ENCODE results near the gene PLA2G2E.

The PLA2G2E gene, protein sequence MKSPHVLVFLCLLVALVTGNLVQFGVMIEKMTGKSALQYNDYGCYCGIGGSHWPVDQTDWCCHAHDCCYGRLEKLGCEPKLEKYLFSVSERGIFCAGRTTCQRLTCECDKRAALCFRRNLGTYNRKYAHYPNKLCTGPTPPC

DNA sequence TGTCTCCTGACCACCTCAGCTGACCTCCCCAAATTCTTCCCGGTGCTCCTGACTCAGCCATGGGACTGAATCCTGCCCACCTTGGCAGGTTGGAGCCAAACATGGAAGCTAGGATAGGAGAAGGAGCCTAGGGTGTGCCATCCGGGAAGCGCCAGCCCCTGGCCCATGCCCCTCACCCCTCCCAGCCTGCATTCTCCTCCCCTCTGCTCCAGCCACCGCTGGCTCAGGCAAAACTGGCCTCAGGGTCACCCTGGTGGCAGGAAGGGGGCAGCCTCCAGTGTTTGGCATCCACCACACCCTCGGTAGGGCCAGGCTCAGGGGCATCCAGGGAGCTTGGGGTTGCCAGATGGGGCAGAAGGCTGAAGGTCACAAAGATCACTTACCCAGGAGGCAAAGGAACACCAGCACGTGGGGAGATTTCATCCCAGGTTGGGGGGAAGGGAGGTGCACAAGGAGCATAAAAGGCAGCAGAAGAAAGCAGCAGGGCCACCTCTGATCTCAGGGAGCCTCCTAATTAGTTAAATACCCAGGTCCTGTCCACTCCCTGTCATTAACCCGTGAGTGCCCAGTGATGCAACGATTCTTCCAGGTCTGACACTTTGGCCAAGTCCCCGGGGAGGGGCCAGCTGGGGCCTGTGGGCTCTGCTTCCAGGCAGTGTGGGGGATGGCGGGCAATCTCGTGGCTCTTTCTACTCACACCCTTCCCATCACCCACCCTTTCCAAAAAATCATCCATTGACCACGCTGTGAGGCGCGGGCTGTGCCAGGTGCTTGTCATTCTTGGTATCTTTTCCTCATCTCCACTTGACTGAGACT, at the start of gene PLA2G2E:
Gene PLA2G2E, minus strand, starts transcription at position 481 of the 816 bp plus-strand sequence. Its CDS starts 58 bp downstream, at position 423.
- DNase-seq (ENCODE audit: low read depth) = no peak

DNA sequence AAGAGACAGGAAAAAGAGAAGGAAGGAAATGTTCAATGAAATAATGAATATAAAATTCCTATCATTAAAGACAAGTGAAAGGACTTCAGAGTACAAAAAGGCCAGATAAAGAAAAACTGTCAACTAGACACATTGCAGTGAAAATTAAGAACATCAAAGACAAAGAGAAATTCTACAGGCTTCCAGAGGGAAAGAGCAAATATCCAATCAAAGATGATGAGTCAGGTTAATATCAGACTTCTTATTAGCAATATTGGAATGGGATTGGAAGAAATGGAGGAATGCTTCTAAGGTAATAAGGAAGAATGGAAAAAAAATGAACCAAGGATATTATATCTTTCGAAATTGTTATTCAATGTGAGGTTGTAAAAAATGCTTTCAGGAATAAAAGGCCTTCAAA, 48.2 kb upstream of the PLA2G2E start:
- no peak for DNase-seq (ENCODE audit: low read depth)

DNA sequence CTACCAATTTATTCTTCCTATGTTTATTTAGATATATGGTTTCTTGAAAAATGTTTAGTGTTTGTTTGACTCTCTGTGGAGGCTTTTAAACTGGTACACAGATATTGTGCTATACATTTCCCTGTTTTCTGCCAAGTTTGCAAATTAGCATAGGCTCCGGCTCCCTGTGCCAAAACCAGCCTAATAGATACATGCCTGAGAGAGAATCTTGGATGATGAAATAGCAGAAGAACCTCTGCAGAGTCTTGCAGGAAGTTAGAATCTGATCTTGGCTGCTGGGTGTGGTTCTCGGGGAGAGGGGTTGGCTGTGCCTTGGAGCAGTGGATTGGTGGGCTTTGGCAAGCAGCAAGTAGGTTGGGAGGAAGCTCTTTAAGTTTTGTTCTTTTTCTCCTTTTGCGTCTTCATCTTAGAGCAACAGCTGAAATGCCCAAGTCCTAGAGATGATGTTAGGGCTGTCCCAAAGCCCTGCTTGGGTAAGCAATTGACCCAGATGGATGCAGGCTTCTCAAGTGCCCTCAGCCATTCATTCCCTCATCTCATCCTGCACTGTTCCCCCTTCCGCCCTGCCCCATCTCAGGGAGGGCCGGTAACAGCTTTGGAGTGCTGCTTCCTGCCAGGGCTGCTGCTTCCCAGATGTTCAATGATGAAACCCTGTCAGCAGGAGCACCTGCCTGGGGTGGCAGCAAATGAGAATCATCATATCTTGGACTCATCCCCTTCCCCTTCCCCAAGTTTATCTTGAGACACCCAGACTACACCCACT, 46.7 kb upstream of the PLA2G2E start:
- no peak for DNase-seq (ENCODE audit: low read depth)

DNA sequence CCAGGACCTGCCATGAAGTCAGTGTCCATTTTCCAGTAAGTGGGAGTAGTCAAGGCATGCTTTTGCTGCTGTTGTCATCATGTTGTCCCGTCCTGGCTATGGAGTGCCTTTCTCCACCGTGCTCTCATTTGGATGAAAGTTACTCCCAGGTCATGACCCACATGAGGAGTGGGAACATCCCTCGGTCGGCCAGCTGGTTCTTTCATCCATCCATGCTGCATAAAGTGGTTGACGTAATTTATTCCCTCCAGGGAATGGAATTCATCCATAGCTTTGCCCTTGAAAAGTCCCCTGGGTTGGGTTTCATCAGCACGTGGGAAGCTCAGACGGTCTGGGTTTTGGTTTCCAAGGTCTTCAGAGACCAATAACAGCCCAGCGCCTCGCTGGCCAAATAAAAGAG, 44.4 kb upstream of the PLA2G2E start:
- no peak for DNase-seq (ENCODE audit: low read depth)

DNA sequence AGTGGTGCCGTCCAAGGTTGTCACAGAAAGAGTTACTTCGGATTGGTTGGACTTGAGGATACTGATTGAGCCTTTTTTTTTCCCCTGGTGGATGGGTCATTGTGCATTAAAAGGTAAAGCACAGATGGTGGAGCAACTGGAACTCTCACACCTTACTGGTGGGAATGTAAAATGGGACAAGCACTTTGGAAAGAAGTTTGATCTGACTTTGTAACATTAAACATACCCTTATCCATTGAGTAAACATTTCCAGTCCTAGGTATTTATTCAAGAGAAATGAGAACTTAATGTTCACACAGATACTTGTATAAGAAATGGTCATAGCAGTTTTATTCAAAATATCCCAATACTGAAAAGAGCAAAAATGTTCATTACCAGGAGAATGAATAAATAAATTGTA, 41.1 kb upstream of the PLA2G2E start:
- no peak for DNase-seq (ENCODE audit: low read depth)

DNA sequence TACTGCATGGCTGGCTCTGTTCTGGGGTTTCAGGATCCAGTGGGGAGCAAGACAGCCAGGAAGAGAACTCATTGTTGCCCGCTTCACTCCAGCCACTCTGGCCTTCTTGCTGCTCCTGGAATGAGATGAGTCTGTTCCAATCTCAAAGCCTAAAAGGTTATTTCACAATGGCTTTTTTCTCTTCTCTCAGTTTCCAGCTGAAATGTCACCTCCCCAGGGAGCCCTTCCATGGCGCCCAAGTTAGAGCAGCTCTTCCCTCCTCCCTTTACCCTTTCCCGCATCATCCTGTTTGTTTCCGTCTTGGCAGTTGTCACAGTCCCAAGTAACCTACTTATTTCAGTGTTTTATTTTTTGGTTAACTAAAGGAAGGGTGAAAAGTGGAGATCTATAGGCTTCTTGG, 40.2 kb upstream of the PLA2G2E start:
- DNase-seq (ENCODE audit: low read depth) = no peak

DNA sequence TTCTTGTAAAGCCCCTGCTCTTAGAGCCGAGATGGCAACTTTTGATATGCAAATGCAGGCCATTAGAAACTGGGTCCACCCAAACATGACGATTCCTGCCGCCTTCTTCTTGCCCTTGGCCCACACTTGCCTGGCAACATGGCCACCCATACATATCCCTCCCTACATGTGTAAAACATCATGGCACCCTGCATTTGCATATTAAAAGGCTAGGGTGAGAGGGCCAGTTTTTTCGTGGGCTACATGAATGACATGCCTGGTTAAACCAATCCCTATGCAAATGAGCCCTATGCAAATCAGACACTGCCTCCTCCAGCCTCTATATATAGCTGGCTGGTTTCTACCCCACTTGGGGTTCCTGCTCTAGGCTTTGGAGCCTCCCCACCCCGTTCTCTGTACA, 37.2 kb upstream of the PLA2G2E start:
- DNase-seq (ENCODE audit: low read depth) = no peak

DNA sequence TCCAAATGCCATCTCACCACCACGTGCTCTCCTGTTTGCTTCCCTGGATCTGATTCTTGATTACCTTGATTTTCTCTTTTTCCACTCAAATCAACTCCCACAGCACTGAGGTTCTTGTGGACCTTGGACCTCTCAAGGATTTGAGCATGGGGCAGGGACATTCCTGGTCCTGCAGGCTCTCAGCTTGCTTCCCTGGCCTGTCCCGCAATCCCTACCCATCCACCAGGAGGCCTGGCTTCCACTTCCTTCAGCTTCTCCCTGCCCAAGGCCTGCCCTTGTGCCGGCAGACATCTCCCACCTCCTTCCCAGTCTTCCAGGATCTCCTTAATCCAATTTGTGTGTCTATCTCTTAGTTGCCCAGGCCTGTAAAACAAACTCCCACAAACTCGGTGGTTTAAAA, 34.4 kb upstream of the PLA2G2E start:
- no peak for DNase-seq (ENCODE audit: low read depth)

DNA sequence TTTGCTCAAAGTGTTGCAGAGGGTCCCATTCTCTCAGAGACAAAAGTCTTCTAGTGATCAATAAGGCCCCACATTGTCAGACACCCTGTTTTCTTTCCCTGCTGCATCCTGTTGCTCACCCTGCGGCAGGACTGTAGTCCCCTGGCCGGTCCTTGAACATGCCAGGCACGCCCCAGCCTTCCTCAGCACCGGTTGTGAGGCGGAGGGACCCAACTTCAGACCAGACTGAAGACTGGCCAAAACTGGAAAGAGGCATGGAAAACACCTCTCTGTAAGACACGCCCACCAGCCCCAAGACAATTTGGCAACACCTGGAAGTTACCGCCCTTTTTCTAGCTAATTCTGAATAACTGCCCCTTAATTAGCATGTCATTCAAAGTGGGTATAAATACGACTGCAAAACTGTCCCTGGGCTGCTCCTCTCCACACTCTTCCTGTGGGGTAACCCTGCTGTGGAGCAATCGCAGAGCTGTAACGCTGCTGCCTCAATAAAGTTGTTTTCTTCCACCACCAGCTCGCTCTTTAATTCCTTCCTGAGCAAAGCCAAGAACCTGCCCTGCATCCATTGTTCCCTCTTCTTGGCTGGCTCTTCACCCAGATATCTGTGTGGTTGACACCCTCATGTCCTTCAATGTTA, 32.2 kb upstream of the PLA2G2E start:
- DNase-seq (ENCODE audit: low read depth) = no peak

DNA sequence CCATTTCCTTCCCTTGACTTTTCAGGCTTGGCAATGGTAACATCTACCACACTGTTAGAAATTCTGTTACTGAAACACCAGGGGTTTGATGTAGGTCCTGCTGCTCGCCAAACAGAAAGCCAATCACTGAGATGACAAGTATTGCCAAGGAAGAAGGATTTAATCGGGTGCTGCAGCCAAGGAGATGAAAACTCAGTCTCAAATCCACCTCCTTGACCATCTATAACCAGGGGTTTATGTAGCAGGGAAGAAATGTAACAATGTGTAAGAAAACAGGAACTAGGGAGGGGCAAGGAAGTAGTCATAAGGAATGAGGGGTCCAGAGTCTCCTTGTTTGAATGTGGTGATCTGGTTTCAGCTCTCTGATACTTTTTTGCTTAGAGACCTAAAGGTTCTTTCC, 30.6 kb upstream of the PLA2G2E start:
- DNase-seq (ENCODE audit: low read depth) = no peak

DNA sequence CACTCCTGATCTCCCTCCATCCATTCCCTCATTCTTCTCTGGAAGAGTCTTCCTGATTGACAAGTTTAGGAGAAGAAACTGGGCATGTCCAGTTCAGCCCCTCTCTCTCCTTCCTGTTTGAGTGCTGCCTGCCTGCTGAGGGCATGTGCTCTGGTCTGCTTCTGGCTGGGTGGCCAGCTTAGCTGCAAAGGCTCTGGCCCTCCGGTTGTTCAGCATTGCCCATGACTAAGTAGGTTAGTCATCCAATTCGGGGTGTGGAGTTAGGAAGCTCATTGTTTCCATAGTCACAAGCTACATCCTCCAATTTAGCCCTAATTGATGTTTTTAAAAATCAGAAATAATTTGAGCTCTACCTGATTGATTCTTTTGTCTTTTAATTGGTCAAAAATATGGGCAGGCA, 25.6 kb upstream of the PLA2G2E start:
- no peak for DNase-seq (ENCODE audit: low read depth)

DNA sequence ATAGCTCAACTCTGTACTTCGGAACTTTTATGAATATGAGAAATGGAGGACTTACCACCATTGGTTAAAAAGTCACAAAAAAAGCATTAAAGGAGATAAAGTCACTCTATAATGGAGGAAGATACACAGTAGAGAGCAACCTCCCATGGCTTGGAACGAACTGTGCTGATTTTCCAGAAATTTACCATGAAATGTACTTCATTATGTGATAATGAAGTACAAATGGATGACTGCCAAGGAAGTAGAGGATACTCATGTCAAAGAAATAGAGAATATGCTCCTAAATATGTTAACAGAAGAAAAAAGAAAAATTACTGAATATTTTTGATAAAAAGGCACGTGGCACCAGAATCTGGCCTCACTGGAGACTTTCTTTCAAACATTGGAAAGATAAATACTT, 23.6 kb upstream of the PLA2G2E start:
- DNase-seq (ENCODE audit: low read depth) = no peak

DNA sequence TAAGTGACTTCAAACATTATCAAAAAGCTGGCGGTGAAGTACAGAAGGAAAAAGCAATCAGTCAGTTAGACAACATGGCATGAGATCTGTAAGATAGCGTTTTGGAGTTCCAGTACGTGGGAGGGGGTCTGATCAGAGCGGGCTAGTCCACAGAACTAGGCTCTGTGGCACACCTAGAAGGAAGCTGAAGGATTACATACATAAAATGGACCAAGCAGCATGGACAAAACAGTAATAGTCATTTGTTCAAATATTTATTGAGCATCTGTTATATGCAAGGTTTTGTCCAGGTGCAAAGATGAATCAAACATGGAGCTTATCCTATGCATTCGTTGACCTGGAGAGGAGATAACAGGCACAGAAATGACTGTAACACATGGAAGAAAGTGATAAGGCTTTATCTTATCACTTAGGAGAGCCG, 22.9 kb upstream of the PLA2G2E start:
- no peak for DNase-seq (ENCODE audit: low read depth)

DNA sequence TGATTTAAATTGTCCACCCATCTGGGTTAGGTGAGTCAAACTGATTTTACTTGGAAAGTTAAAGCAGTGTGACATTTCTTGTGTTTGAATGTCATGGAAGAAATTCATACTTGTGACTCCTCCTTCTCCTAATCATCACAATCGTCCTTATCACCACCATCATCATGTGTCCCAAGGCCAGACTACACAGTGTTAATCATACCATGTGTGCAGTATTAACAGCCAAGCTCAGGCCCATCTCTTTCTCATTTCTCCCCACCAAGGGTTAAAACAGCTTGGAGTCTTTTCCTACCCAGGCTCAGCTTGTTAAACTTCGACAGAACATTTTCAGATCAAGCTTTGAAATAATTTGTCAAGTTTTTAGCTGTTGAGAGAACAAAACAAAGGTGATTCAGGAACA, 22.5 kb upstream of the PLA2G2E start:
- no peak for DNase-seq (ENCODE audit: low read depth)

DNA sequence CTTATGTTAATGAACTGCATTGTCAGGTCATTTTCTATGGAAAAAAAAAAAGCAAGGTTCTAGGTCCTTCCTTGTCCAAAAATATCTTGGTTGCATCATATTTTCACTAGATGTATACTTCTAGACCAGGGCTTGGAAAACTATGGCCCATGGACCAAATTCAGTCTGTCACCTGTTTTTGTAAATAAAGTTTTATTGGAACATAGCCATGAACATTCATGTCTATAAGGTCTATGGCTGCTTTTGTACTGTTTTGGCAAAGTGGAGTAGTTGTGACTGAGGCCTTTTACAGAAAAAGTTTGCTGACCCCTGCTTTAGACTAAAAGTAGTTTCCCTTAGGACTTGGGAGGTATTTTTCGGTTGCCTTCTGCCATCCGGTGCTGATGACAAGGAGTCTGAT, 19.2 kb upstream of the PLA2G2E start:
- no peak for DNase-seq (ENCODE audit: low read depth)

DNA sequence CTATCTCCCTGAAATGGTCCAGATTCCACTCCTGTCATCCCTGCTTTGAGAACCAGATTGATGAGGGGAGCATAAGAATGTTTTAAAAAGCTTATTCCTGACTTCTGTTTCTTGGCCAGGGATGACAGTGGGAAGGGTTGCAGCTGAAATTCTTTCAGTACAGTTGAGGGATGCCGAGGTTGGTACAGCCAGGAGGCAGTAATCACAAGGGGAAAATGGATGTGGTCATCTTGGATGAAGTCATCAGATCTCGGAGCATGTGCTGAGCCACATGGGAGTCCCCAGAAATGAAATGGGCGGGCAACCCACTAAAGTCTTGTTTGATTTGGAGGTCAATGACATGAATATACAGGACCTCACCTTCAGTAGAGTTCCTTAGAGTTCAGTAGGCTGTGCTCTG, 18.7 kb upstream of the PLA2G2E start:
- DNase-seq (ENCODE audit: low read depth) = no peak

DNA sequence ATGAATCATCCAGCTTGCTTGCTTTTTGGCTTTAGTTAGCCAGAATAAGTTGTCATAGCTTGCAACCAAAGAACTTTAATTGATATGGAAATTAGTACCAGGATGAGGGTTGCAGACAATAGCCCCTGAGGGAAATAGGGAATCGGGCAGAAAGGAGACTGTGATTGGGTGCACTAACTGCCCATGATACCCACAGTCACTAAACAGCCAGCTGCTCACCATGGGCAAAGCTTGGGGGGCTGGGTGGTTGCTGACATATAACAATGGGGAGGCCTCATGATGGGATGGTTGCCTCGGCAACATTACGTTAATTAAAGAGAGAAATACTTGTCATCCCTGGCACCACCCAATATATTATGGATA, 17.8 kb upstream of the PLA2G2E start:
- DNase-seq (ENCODE audit: low read depth) = no peak

DNA sequence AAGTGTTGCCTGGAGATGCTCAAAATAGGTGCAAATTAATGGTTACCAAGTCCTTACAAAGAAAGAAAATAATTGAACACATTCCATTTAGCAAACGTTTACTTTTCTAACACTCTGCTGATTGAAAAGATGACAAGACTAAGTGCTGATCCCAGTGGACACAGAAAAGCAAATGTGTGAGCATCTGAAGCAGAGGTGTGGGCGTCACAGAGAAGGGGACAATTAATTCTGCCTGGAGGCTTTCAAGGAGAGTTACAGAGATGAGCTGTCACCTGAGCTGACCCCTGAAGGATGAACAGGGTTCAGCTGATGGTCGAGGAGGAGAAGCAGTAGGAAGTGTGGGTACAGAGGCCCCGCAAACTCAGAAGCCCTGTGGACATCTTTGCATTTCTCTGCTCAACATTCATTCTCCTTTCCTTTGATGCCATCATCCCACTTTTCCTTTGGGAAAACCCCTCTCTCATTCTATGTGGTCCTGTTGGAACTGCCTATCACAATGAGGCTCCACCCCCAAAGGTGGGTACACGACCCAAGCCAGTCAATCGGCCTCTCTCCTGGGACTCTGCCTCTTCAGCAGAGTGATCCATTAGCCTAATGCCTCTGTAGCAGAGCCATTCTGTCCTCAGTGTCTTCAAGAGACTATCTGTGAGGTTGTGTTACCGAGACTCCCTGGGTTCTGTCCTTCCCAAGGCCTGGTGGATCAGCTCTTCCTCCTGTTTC, 17.2 kb upstream of the PLA2G2E start:
- DNase-seq (ENCODE audit: low read depth) = no peak

DNA sequence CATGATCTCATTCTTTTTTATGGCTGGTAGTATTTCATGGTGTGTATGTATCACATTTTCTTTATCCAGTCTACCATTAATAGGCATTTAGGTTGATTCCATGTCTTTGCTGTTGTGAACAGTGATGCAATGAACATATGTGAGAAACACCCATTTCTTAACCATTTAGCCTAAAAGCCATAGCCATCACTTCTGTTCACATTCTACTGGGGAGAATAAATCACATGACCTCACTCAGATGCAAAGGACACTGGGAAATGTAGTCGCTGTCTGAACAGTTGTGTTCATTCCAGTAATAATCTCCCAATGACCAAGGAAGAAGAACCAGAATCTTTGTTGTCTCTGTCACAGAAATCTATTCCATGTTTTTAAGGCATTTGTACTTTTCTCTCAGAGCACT, 15.1 kb upstream of the PLA2G2E start:
- DNase-seq (ENCODE audit: low read depth) = no peak

DNA sequence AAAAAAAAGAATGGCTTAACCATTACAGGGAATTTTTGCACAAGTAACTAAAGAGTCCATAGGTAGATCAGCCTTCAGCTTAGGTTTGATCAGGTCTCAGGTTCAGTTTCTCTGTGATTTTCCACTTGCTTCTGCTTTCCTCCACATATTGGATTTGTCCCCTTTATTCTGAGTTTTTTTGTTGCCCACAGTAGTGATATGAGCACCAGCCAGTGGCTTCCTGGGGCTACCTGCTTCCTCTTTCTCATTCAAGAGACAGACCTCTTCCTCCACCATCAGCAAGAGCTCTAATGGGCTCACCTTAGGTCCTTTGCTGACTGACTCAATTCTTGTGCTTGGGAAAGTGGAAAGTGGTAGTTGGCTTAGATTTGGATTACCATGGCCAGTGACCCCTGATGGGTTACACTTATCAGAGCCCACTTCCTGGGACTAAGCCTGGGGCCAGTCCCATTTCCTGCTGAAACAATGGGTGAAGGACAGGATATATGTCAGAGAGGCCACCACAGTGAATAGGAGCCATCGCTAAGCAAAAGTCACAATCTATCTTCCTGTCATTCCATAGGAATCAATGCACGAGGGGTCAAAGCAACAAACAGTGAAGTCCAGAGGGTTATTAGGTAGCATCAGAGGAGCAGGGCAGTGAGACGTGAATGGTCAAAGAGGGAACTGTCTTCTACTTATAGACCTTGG, 12.8 kb upstream of the PLA2G2E start:
- DNase-seq (ENCODE audit: low read depth) = no peak

DNA sequence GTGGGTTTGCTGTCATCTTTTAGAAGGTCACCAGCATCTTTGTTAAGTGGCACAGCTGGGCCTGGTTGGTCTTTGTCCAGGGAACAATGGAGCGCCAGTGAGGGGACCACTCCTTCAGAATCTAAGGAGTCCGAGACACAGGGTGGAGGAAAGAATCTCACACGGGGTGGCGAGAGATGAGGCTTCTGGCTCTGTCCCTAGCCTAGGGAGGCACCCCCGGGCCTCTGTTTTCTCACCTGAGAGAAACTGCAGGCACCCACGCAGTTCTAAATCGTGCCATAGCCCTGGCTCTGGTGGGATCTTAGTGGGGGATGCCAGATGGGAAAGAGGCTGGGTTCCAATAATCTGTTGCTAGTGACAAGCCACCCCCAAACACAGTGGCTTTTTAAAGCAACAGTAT, 10.9 kb upstream of the PLA2G2E start:
- DNase-seq (ENCODE audit: low read depth) = no peak

DNA sequence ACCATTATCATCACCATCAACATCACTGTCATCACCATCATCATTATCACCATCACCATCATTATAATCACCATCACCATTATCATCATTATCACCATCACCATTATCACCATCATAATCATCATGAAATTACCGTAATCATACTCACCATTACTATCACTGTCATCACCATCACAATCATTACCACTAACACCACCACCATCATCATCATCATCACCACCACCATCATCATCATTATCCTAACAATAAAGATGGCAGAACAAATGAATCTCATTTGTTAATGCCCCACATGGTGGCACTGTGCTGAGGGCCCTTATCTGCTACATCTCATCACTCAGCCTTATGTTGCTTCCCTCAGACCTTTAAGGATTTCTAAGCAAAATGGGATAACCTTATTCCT, 9.4 kb upstream of the PLA2G2E start:
- no peak for DNase-seq (ENCODE audit: low read depth)

Measured in stimulated activated CD8-positive, alpha-beta memory T cell treated with anti-CD3 and anti-CD28 coated beads, Interleukin-4, amount 100 ng/mL, for 24 hours (primary cell).